MCF 10A (cell line): ENCODE results near the gene GRK6. TPM values are rescaled to one million over a fixed set of nuclear protein-coding genes. Genes with fewer than 3 reads are reported as not detected.

Experiments
- BruUV-seq: library from RNA; stranded (reverse); fragments of 400-500 nt; replicated peaks from 2 replicates; lab custom pipeline; 2021; lab: Mats Ljungman, UMichigan
- CTCF ChIA-PET: fragments of 300-600 bp; sonication (Branson Sonifier 250); formaldehyde crosslinking; extraction: SDS; loops from one replicate; lab custom pipeline; 2021; ENCODE audit warnings: antibody characterized with exemption, inconsistent platforms; lab: Yijun Ruan, JAX
- POLR2A ChIA-PET: fragments of 300-600, 350-650 bp; sonication (Branson Sonifier 250); formaldehyde crosslinking; extraction: SDS; loops from one replicate; lab custom pipeline; 2020; ENCODE audit warnings: antibody characterized with exemption, inconsistent platforms; lab: Yijun Ruan, JAX
- DNase-seq: peaks from one replicate; pipeline ENCODE4 v3.0.0-alpha.2; 2018; ENCODE audit not compliant: unreplicated experiment
- H3K27ac Mint-ChIP-seq: one replicate; pipeline ENCODE4 v1.8.0; 2022; ENCODE audit warnings: mild to moderate bottlenecking, low read depth, mixed read lengths; ENCODE audit not compliant: unreplicated experiment
- H3K27me3 Mint-ChIP-seq: one replicate; pipeline ENCODE4 v1.8.0; 2022; ENCODE audit warnings: mixed read lengths; ENCODE audit not compliant: insufficient read depth, unreplicated experiment
- H3K36me3 Mint-ChIP-seq: one replicate; pipeline ENCODE4 v1.8.0; 2022; ENCODE audit warnings: mild to moderate bottlenecking, moderate library complexity, mixed read lengths; ENCODE audit not compliant: insufficient read depth, unreplicated experiment
- H3K4me1 Mint-ChIP-seq: one replicate; pipeline ENCODE4 v1.8.0; 2022; ENCODE audit warnings: mixed read lengths; ENCODE audit not compliant: insufficient read depth, unreplicated experiment
- H3K4me3 Mint-ChIP-seq: one replicate; pipeline ENCODE4 v1.8.0; 2022; ENCODE audit warnings: mild to moderate bottlenecking, moderate library complexity, mixed read lengths; ENCODE audit not compliant: unreplicated experiment
- H3K9me3 Mint-ChIP-seq: one replicate; pipeline ENCODE4 v1.8.0; 2022; ENCODE audit warnings: mixed read lengths; ENCODE audit not compliant: unreplicated experiment
- CTCF ChIP-seq: fragments of 200-600 bp; IDR thresholded peaks from one replicate; pipeline ENCODE4 v1.8.0; 2022; ENCODE audit warnings: antibody characterized with exemption, mild to moderate bottlenecking; ENCODE audit not compliant: unreplicated experiment
- intact Hi-C: fragments of 100-400 bp; cut with micrococcal nuclease; formaldehyde crosslinking; loops from 2 replicates; pipeline ENCODE4 v1.14.1; 2022
- total RNA-seq: library from RNA; stranded (reverse); gene quantifications from 2 replicates; pipeline ENCODE4 v1.2.3, GENCODE V29; 2022

Gene GRK6
- total RNA-seq, 1 experiment from 2014 or later = 52.0 TPM

GRCh38 chr5:177459357-177459756 is 32.9 kb downstream of the GRK6 start:
- H3K27ac Mint-ChIP-seq = no peak overlapping the region
- no peak for DNase-seq

GRCh38 chr5:177459819-177460628 is 33.5 kb downstream of the GRK6 start:
- no peaks in the 10 kb centered on the region for H3K9me3 Mint-ChIP-seq

More at GRCh38 chr5:177459357-177459756, 32.9 kb downstream of the GRK6 start:
- no peak for TF ChIP-seq CTCF
- Mint-ChIP-seq H3K36me3 (peaks cover 26% of the 10 kb centered on the region), H3K4me3 (no peak overlapping the region), H3K27me3 (no peaks in the 10 kb centered on the region), H3K9me3 (no peaks in the 10 kb centered on the region), H3K4me1 (no peaks in the 10 kb centered on the region)
- no TSS peak for BruUV-seq
- intact Hi-C loops = no loop called here
- POLR2A ChIA-PET = interaction anchor here (0.6 to 1.4 kb wide), 3 partner anchors 11 to 55 kb away, joined by 4 read pairs; no protein-coding TSS in a partner anchor
- CTCF ChIA-PET = interaction anchor here (1.2 to 15.3 kb wide), 6 partner anchors 19 to 141 kb away, joined by 3 to 209 read pairs (median 4); no protein-coding TSS in a partner anchor

GRCh38 chr5:177462021-177462670 is 35.7 kb downstream of the GRK6 start:
- TF ChIP-seq CTCF = no peak
- intact Hi-C loops = no loop called here
- CTCF ChIA-PET = interaction anchor here (0.9 to 1.6 kb wide), 2 partner anchors 30 to 84 kb away, joined by 4 read pairs; no protein-coding TSS in a partner anchor
- no peaks in the 10 kb centered on the region for H3K4me1 Mint-ChIP-seq
- H3K4me3 Mint-ChIP-seq = no peak overlapping the region
- H3K36me3 Mint-ChIP-seq = peaks cover 34% of the 10 kb centered on the region
- POLR2A ChIA-PET = interaction anchor here (1.2 to 1.4 kb wide), 2 partner anchors 11 to 73 kb away, joined by 3 to 6 read pairs; no protein-coding TSS in a partner anchor
- no peaks in the 10 kb centered on the region for H3K9me3 Mint-ChIP-seq
- BruUV-seq = no TSS peak
- H3K27me3 Mint-ChIP-seq = no peaks in the 10 kb centered on the region
- DNase-seq = no peak
- no peak overlapping the region for H3K27ac Mint-ChIP-seq

More at GRCh38 chr5:177459819-177460628, 33.5 kb downstream of the GRK6 start:
- ChIA-PET CTCF (interaction anchor here (0.6 to 15.3 kb wide), 6 partner anchors 36 to 142 kb away, joined by 3 to 209 read pairs (median 4); no protein-coding TSS in a partner anchor), POLR2A (interaction anchor here (0.7 to 1.4 kb wide), 2 partner anchors 32 to 56 kb away, joined by 3 to 4 read pairs; no protein-coding TSS in a partner anchor)
- peaks cover 31% of the 10 kb centered on the region for H3K36me3 Mint-ChIP-seq
- intact Hi-C loops = no loop called here
- DNase-seq = no peak
- no peak overlapping the region for H3K4me3 Mint-ChIP-seq
- no peak for TF ChIP-seq CTCF
- H3K4me1 Mint-ChIP-seq = no peaks in the 10 kb centered on the region
- H3K27me3 Mint-ChIP-seq = no peaks in the 10 kb centered on the region
- BruUV-seq = no TSS peak
- no peak overlapping the region for H3K27ac Mint-ChIP-seq
